Measurements from ENCODE around the gene NLRC5.

Gene NLRC5

GRCh38 chr16:57027067-57027466 is 37.7 kb downstream of the NLRC5 start:
- no peak for DNase-seq

- no peak for DNase-seq
Observed at GRCh38 chr16:57028086-57028485, 38.7 kb downstream of the NLRC5 start.

GRCh38 chr16:57029161-57030160 is 40.1 kb downstream of the NLRC5 start:
- DNase-seq = no peak

DNA sequence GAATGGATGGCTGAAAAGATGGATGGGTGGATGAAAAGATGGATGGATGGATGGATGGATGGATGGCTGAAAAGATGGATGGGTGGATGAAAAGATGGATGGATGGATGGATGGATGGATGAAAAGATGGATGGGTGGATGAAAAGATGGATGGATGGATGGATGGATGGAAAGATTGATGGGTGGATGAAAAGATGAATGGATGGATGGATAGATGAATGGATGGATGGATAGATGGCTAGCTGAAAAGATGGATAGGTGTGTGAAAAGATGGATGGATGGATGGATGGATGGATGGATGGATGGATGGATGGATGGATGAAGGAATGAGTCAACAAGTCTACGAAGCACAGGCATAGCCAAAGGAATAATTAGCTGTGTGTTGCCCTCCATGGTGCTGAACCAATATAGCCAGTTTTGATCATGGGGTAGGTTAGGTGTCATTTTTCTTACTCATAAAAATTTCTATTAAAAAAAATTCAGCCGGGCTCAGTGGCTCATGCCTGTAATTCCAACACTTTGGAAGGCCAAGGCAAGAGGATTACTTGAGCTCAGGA is 41.1 kb downstream of the NLRC5 start:
- DNase-seq = no peak

GRCh38 chr16:57031156-57031555 is 41.8 kb downstream of the NLRC5 start:
- no peak for DNase-seq

DNA sequence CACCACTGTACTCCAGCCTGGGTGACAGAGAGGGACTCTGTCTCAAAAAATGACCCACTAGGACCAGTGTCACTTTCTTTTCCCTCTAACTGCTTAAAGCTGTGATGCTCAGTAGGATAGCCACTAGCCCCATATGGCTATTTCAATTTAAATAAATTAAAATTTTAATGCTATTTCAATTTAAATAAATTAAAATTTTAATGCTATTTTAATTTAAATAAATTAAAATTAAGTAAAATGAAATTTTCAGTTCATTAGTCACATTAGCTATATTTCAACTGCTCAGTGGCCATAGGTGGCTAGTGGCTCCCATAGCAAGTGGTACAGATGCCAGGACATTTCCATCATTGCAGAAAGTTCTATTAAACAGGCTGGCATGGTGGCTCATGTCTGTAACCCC is 43.0 kb downstream of the NLRC5 start:
- no peak for DNase-seq

GRCh38 chr16:57032931-57033330 is 43.6 kb downstream of the NLRC5 start:
- no peak for DNase-seq

GRCh38 chr16:57036315-57036714 is 47.0 kb downstream of the NLRC5 start:
- DNase-seq = no peak

DNA sequence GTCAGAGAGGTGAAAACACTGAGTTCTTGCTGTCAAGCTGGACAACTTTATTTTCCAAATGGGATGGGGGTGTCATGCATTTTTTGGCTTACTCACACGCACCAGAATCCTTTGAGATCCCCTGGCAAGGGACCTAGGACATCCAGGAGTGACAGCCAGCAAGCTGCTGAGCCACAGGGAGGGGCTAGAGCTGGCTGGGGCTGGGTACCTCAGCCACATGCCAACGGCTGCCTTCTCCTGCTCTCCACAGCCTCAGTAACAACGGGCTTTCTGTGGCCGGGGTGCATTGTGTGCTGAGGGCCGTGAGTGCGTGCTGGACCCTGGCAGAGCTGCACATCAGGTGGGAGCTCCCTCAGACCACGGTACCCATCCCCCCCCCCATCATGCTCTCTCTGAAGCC is 47.6 kb downstream of the NLRC5 start:
- DNase-seq = no peak

DNA sequence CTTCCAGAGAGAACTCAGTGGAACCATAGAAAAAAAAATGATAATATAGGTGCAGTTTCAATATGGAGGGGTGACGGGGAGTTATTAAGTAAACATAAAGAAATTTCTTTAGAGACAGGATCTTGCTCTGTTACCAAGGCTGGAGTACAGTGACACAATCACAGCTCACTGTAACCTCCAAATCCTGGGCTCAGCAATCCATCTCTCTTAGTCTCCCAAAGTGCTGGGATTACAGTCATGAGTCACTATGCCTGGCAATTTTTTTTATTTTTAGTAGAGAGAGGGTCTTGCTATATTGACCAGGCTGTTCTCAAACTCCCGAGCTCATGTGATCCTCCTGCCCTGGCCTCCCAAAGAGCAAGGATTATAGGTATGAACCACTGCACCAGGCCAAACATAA is 48.8 kb downstream of the NLRC5 start:
- DNase-seq = no peak

DNA sequence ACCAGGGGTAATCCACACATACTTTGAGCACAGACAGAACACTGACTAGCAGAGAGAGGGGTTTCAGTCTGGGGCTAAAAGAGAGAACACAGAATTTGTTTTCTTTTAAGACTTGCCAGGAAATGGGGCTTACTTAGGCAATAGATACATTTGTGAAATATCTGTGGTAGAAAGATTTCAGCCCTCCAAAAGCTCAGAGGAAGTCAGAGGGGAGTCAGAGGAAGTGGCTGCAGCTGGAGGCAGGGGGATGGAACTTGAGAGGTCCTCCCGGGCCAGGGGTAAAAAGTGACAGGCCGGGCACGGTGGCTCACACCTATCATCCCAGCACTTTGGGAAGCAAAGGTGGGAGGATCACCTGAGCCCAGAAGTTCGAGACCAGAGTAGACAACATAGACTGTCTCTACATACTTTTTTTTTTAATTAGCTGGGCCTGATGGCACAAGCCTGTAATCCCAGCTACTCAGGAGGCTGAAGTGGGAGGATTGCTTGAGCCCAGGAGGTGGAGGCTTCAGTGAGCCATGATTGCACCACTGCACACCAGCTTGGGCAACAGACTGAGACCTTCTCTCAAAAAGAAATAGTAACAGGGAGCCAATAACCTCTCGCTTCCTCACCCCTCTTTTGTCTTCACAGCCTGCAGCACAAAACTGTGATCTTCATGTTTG is 49.9 kb downstream of the NLRC5 start:
- no peak for DNase-seq

GRCh38 chr16:57041182-57042156 is 52.1 kb downstream of the NLRC5 start:
- DNase-seq = no peak

GRCh38 chr16:57042157-57043111 is 53.1 kb downstream of the NLRC5 start:
- no peak for DNase-seq

- DNase-seq = no peak
Observed at GRCh38 chr16:57043248-57043647, 53.9 kb downstream of the NLRC5 start.

DNA sequence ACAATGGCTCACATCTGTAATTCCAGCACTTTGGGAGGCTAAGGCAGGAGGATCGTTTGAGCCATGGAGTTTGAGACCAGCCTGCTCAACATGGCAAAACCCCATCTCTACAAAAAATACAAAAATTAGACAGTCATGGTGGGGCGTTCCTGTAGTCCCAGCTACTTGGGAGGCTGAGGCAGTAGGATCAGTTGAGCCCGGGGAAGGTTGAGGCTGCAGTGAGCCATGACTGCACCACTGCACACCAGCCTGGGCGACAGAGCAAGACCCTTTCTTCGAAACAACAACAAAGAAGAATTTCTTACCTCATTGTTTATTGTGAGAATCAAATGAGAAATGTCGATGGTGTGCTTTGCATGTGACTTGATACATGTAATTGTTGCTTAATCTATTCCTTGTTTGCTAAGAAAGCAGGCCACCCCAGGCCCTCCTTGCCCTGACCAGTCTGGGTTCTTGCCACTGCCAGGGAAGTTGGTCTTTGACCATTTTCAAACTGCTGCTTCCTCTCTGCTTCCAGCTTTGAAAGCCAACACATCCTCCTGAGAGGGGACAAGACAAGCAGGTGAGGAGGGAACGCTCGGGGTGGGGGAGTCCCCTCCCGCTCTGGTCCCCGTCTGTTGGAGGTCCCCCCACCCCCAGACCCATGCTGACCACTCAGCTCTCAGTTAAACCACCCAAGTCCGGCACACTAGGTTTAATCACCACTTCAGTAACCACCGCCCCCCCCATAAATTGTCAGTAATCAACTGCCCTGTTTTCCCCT is 55.8 kb downstream of the NLRC5 start:
- DNase-seq = no peak

GRCh38 chr16:57045694-57046381 is 56.5 kb downstream of the NLRC5 start:
- peak; percentile 97 for DNase-seq

- DNase-seq = no peak
Observed at GRCh38 chr16:57048095-57048494, 58.7 kb downstream of the NLRC5 start.

DNA sequence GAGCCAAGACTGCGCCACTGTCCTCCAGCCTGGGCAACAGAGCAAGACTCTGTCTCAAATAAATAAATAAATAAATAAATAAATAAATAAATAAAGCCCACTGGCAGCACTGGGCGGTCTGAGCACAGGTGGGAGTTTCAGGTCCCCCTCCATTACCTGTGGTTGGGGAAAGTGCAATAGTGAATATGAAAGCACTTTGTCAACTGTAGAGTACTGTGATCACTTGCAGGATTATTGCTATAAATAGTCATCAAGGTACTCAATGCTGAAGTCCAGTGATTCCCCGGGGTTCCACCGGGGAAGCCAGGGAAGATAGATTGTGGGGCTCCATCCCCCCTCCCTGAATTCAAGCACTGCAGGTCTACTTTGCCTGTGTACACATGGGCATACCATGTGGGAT is 60.3 kb downstream of the NLRC5 start:
- no peak for DNase-seq

GRCh38 chr16:57051696-57052228 is 62.4 kb downstream of the NLRC5 start:
- no peak for DNase-seq

- DNase-seq = no peak
Observed at GRCh38 chr16:57053206-57053605, 63.8 kb downstream of the NLRC5 start.
